GM19351 (cell line): ENCODE data around the gene UBL5.

Source experiments
- ATAC-seq: cut with Tn5 transposase; IDR thresholded peaks from one replicate; pipeline ENCODE4 v1.9.1; 2021; ENCODE audit warnings: mild to moderate bottlenecking, moderate library complexity; ENCODE audit not compliant: unreplicated experiment

The UBL5 gene

GRCh38 chr19:9848762-9849161, 21.0 kb downstream of the UBL5 start:
- no peak for ATAC-seq

- ATAC-seq, result no peak
These were observed 22.1 kb downstream of the UBL5 start for GRCh38 chr19:9849791-9850190.

DNA sequence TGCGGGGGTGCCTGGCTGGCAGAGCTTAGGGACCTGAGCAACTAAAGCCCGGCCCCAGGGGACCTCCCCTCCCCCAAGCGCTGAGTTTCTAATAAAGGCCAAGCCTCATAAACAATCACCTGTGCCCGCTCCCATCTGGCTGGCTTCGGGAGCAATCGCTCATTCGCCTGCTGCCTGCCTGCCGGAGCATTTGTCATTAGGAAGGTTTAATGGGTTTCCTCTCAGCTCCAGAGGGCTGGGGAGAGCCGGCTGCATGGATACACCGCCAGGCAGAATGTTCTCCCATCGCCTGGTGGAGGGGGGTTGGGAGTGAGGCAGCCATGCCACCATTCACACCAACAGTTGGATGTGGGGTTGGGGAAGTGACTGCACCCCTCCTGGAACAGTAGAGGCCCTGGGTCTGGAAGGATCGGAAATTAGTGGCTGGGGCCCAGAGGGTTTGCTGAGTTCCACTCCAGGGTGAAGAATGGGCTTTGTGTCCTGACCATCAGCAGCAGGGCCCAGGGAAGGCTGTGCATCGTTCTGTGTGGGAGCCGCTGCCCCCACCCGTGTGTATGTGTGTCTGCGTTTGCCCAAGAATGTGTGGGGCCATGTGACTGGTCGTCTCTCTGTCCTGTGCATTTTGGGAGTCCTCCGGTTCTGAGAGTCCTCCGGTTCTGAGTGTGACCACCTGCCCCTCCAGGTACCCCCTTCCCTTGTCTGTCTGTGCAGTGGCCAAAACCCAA, 22.7 kb downstream of the UBL5 start:
- ATAC-seq, result no peak

DNA sequence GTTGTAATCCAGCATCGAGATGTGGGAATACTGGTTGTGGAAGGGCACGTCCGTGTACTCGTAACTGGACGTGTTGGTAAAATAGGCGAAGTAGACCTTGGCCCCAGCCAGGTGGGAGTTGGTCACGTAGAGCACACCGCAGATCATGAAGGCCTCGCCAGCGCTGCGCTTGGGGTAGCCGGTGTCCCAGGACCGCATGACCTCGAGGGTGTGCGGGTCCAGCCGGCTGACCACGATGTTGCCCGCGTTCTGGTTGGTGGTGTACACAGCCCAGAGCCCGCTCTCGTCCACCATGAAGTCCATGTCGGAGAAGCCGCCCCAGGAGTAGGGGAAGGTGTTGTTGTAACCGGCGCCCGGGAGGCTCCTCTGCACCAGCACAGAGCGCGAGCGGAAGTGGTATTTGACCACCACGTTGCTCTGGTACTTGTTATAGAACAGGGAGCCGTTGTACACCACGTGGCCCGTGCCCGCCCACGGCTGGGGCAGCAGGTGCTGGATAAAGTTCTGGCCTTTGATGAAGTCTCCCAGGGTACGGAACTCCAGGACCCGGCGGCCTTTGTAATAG, 26.6 kb downstream of the UBL5 start:
- no peak for ATAC-seq

DNA sequence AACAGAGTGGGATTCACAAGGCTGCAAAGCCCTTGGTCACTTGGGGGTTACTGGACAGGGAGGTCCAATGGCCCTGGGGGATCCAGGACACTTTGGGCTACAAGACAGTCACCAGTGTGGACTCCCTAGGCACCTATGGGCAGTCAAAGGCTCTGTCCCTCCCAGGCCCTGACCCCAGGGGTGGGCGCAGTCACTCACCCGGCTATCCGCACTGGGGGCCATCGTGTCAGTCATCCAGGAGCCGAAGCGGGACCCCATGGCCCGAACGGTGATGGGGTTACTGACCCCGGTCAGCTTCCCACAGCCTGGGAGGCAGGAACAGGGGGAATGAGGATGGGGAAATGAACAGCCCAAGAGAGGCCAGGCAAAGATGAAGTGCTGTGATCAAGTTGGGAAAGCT, 28.9 kb downstream of the UBL5 start:
- ATAC-seq, result no peak

- no peak for ATAC-seq
These were observed 29.5 kb downstream of the UBL5 start for GRCh38 chr19:9857076-9857721.

GRCh38 chr19:9857920-9858746, 30.4 kb downstream of the UBL5 start:
- no peak for ATAC-seq

- ATAC-seq, result no peak
These were observed 31.0 kb downstream of the UBL5 start for GRCh38 chr19:9858766-9859165.

GRCh38 chr19:9860407-9860806, 32.7 kb downstream of the UBL5 start:
- ATAC-seq, result no peak

DNA sequence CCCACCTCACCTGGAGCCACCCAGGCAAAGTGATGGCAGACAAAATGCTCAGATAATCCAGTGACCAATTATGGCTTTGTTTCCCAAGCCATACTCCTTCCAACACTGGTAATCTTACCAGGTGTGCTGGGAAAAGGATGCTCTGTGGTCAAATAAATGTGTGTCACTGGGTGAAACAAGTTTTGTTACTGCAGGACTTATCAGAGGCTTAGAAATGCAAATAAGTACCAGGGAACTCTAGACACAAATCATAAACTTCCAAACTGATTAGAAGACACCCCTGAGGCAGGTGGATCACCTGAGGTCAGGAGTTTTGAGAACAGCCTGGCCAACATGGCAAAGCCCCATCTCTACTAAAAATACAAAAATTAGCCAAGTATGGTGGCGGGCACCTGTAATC, 33.8 kb downstream of the UBL5 start:
- no peak for ATAC-seq

- no peak for ATAC-seq
These were observed 35.2 kb downstream of the UBL5 start for GRCh38 chr19:9862938-9863337.

- ATAC-seq, result no peak
These were observed 36.0 kb downstream of the UBL5 start for GRCh38 chr19:9863759-9864158.

DNA sequence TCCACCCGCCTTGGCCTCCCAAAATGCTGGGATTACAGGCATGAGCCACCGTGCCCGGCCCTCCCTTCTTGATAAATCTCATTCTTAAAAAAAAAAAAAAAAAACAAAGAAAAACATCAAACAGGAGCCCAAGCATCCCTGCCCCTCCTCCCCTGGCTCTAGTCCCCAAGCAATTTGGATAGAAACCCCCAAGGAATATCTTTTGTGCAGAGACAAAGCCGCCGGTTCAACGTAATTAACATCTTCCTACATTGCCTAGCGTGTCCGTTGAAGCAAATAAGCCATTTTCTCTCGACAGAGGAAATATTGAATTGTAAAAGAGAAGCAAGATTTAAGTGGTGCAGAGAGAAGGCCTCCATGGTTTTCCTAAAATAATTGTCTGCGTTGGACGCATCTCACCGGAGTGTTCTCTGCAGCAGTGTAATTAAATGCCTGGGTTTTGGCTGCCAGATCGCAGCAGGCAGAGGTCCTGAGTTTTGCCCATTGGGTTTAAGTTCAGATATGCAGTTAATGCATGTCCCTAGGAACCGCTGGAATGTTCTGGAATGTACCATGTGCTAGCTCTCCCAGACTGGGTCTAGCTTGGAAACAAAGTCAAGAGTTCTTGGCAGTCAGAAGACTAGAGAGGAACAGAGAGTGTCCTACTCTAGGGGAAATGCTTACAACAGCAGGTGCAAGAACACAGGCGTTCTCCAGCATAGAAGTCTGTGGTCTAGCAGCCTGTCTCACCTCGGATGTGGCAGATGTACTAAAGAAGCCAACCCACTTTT, 38.2 kb downstream of the UBL5 start:
- ATAC-seq, result no peak

DNA sequence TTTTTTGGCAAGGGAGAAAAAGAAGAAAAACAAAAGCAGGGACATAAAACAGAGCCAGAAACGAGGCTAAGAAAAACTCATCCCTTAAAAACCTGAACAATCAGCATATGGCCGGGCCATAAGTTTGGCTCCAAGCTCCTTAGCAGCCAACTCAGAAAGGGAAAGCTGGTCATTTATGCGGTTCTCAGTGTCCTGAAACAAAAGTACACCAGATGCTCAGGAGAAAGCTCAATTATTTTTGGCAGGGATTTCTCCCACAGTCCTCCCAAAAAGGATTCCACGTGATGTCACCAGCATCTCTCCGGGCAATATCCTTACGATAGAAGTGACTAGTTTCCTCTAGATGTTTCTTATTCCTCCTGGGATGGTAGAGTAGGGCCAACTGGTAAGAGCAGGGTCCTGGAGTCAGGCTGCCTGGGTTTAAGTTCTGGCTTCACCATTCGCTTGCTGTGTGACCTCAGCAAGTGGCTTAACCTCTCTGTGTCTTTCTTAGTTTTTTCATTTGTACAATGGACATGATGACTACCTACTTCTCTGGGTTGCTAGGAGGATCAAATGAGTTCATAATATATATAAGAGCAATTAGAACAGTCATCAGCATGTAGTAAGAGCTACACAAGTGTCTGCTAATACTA, 41.4 kb downstream of the UBL5 start:
- no peak for ATAC-seq

DNA sequence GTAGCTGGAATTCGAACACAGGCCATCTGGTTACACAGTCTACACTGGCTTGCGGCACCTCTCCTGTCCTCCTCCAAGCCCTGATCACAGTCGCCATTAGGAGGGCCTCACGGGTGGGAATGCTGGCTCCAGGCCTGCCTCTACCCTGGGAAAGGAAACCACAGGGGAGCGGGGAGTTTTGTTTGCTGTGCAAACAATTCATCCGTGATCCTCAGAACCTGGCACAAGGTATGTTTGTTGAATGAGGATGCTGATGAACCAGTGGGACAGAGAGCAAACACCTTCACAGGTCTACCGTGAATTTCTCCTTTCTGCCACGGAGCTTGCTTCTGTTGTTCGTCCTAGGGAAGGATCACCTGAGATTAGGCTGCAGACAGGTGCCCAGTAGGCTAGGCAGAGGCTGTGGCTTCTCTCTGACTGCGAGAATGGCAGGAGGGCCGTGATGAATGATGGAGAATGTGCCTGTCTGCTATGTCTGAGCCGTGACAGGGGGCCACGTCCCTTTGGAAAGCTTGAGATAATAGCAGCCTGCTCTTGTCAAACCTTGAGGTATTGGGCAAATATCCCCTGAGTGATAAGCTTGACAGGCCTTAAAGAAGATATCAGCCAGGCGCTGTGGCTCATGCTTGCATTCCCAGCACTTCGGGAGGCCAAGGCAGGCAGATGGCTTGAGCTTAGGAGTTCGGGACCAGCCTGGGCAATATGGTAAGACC, 44.1 kb downstream of the UBL5 start:
- ATAC-seq, result no peak

DNA sequence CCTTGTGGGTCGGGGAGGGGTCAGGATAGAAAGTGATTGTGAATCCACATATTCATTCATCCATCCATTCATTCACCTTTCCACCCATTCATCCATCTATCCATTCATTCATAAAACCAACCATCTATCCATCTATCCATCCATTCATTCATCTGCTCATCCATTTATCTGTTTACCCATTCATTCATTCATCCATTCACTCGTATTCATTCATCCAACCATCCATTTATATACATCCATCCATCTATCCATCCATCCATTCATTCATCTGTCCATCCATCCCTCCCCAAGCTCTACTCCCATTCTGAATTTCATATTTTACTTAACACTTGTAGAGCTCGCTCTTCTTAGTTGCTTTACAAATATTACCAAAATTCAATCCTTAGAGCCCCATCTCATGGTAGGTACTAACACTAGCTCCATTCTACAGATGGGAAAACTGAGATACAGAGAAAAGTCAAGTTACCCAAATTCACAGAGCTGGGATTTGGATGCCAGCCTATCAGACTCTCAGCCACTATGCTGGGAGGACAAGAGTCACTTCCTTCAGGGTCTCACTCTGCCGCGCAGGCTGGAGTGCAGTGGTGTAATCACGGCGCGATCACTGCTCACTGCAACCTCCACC, 45.0 kb downstream of the UBL5 start:
- no peak for ATAC-seq

DNA sequence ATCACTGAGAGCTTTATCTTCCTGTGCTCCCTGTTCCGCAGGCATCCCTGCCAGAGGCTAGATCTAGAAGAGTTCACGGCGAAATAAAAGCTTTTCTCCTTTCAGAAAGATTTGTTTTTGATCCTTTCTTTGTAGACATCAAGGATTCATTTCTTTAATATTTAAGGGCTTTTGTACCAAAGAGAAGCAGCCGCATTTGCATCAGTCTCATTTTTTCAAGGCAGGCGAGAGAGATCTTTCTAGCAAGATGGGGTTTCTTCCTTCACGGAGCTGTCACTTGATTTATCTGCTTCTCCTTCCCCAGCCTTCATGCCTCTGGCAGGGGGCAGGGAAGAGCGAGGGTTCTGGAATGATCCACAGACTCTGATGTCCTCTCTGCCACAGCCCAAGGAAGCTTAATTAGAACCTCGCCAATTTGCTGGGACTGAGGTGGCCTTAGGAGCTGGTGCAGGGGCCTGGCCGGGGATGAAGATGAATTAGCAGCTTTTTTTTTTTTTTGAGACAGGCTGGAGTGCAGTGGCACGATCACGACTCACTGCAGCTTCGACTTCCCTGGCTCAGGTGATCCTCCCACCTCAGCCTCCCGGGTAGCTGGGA, 47.4 kb downstream of the UBL5 start:
- ATAC-seq, result no peak

GRCh38 chr19:9875796-9876195, 48.1 kb downstream of the UBL5 start:
- ATAC-seq, result no peak
